COLO668 (cell line): ENCODE data around the gene OOSP3.

Source experiments
- DNase-seq: peaks from one replicate; lab custom pipeline; 2025; ENCODE audit not compliant: unreplicated experiment; lab: John Stamatoyannopoulos, UW

OOSP3 gene

DNA sequence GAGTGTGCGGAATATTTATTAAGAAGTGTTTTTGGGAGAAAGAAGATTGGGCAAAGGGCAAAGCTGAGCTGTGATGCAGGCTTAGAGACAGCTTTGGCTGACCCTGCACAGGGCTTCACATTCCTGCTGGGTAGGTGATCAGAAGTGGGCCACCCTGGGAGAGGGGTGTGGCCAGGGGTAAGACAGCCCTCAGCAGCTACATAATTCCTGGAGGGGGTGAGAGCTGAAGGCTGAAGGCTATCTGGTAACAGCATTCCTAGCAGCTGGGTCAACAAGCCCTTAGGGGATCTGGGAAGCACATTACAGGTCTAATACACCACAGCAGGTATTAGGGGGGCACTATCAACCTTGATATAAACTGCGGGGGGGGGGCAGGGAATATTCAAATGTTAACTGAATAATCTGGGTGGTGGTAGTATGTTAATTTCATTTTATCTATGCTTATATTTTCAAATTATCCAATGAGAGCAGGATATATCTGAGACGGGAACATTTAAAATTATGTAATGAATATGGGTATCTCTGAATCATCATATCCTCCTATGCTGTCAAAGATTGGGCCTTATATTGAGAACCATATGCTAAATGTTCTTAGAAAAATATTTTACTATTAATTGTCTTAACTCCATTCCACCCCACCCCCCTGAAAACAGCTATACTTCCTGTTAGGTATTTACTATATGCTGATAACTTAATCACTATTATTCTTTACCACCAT, 65.6 kb downstream of the OOSP3 start:
- no peak for DNase-seq

DNA sequence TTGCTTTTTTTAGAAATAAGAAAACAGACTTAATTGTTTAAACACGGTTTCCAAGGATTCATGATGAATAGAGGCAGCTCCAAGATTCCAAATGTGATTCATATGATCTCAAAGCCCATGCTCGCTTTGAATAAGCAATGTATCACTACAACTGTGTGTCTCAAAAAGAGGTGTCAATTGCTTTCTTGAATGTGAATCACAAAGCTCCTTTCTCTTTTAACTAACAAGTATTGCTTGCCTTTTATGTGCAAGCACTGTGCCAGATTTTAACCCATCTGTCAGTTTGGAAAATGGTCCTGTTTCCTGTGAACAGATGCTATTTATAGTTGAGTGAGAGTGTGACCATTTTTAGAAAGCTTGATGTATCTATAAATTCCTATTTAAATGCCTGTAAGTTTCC, 66.1 kb downstream of the OOSP3 start:
- no peak for DNase-seq
